HCT116 (cell line): ENCODE measurements around the gene ANKRD44.

Experiments
- EZH2phosphoT487 ChIP-seq: fragments of 200-600 bp; IDR thresholded peaks from 2 replicates; pipeline ENCODE4 v1.6.1; 2018; ENCODE audit warnings: antibody characterized with exemption, borderline replicate concordance
- POLR2AphosphoS5 ChIP-seq: IDR thresholded peaks from 2 replicates; pipeline ENCODE4 v1.6.1; 2011; ENCODE audit warnings: mild to moderate bottlenecking, low read depth, low read length, moderate library complexity
- SP1 ChIP-seq: IDR thresholded peaks from 2 replicates; pipeline ENCODE4 v1.6.1; 2012; ENCODE audit warnings: low read depth
- YY1 ChIP-seq: IDR thresholded peaks from 2 replicates; pipeline ENCODE4 v1.6.1; 2011; ENCODE audit warnings: low read length, low read depth, moderate library complexity, mild to moderate bottlenecking; ENCODE audit not compliant: insufficient replicate concordance; ENCODE audit errors: extremely low read depth
- TF ChIP-seq, protein P1 (sequence below), 3 experiments: fragments of 200-600 bp in 1 of 3; sonication (generic) in 1 of 3; IDR thresholded peaks in 2 of 3; conservative IDR thresholded peaks in 1 of 3; 2 replicates each; pipeline ENCODE4 v1.5.1; 2012 to 2017; ENCODE audit warnings: low read depth in 2 of 3, low read length in 2 of 3, antibody characterized with exemption in 1 of 3, borderline replicate concordance in 1 of 3, control low read depth in 1 of 3, mild to moderate bottlenecking in 1 of 3, mixed read lengths in 1 of 3, mixed run types in 1 of 3, moderate library complexity in 1 of 3; ENCODE audit not compliant: insufficient read depth in 1 of 3
- TF ChIP-seq, protein P2 (sequence below): IDR thresholded peaks from 2 replicates; pipeline ENCODE4 v1.6.1; 2012

DNA sequence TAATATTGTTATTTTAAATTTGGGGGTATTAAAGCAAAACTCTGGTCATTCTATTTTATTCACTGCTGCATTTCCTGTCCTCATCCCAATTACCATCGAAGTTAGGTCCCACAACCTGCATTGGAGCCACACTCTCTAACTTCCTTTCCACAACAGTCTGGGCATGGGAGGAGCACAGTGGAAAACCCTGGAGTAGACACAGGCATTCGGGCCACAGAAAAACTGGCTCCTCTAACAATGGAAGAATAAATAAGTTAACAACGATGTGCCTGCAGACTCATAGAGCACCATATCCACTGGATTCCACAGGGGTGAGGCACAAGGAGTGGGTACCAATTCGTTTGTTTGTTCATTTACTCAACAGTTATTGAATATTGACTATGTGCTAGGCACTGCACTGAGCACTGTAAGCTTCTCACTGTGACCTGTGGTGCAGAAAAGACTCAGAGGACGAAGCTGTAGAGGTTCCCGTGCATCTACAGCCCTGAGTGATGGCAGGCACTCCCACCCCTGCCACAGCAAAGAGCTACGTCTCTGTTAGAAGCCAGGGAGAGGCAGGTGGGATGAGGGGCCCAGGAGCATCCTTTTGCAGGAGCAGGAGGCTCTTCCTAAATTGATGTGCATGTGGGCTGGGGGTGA lies 229.9 kb downstream of the ANKRD44 start:
- TF ChIP-seq, protein P1, sequence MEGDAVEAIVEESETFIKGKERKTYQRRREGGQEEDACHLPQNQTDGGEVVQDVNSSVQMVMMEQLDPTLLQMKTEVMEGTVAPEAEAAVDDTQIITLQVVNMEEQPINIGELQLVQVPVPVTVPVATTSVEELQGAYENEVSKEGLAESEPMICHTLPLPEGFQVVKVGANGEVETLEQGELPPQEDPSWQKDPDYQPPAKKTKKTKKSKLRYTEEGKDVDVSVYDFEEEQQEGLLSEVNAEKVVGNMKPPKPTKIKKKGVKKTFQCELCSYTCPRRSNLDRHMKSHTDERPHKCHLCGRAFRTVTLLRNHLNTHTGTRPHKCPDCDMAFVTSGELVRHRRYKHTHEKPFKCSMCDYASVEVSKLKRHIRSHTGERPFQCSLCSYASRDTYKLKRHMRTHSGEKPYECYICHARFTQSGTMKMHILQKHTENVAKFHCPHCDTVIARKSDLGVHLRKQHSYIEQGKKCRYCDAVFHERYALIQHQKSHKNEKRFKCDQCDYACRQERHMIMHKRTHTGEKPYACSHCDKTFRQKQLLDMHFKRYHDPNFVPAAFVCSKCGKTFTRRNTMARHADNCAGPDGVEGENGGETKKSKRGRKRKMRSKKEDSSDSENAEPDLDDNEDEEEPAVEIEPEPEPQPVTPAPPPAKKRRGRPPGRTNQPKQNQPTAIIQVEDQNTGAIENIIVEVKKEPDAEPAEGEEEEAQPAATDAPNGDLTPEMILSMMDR (IDR thresholded peaks at IDR 0.05 in 2 of 3, conservative IDR thresholded peaks at IDR 0.05 in 1 of 3; ENCODE audit: borderline replicate concordance in 1 of 3, insufficient read depth in 1 of 3, low read depth in 2 of 3, low read length in 2 of 3): no peak
- no peak for TF ChIP-seq POLR2AphosphoS5
- TF ChIP-seq SP1: no peak
- no peak for TF ChIP-seq EZH2phosphoT487
- TF ChIP-seq, protein P2, sequence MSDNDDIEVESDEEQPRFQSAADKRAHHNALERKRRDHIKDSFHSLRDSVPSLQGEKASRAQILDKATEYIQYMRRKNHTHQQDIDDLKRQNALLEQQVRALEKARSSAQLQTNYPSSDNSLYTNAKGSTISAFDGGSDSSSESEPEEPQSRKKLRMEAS: no peak
- TF ChIP-seq YY1: no peak
